Activated gamma-delta T cell treated with anti-CD3 and anti-CD28 coated beads, Interleukin-2, amount 50 U/mL, for 16 hours (primary cell): ENCODE measurements around the gene TSEN54.

Experiments
- DNase-seq: peaks from one replicate; pipeline ENCODE4 v3.0.0-alpha.2; 2020; ENCODE audit warnings: low read depth

TSEN54 gene

DNA sequence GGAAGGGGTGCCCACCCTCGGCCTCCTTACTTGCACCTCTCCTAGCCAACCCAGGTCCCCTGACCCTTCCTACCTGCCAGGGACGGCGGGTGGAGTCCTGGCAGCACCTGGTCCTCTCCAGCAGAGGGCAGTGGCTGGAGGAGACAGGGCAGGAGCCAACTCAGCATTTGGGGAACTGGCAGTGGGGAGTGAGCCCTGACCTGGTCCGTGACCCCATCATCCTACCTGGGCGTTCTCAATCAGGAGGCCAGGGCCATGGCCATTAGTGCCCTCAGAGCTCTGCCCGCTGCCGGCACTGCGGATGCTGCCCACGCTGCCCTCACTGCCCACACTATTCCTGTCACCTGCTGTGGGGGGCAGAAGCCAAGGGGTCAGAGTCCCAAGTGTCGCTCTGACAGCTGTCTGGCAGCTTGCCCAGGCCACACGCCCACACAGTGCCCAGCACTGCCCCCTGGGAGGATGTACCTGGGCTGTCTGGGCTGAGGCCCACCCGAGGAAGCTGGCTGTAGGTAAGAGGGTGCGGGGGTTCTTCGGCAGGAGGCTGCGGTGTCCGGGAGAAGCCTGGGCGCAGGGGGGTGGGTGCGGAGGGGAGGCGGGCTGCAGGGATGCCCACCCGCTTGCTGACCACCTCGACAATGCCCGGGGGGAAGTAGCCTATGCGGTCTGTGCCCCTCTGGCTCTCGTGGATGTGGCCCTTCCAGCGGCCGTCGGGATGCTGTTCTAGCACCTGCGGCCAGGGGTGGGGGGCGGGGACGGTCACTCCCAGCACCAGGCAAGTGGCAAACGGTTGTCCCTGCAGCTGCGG lies 11.8 kb upstream of the TSEN54 start:
- no peak for DNase-seq

DNA sequence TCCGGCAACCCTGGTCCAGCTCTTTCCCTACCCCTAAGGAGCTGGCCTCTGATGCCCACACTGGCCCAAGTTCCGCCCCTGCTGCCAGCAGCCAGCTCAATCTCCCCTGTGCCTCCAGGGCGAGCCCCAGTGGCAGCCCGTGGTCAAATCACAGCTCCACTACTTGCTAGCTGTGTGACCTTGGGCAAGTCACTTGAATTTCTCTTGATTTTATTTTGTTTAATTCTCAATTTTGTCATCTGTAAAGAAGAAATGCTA lies 11.2 kb upstream of the TSEN54 start:
- DNase-seq, result no peak

- DNase-seq, result no peak
Measured at GRCh38 chr17:75505640-75506039, 10.7 kb upstream of the TSEN54 start.

GRCh38 chr17:75506134-75506533 lies 10.2 kb upstream of the TSEN54 start:
- no peak for DNase-seq

- DNase-seq, result no peak
Measured at GRCh38 chr17:75506888-75507287, 9.4 kb upstream of the TSEN54 start.

DNA sequence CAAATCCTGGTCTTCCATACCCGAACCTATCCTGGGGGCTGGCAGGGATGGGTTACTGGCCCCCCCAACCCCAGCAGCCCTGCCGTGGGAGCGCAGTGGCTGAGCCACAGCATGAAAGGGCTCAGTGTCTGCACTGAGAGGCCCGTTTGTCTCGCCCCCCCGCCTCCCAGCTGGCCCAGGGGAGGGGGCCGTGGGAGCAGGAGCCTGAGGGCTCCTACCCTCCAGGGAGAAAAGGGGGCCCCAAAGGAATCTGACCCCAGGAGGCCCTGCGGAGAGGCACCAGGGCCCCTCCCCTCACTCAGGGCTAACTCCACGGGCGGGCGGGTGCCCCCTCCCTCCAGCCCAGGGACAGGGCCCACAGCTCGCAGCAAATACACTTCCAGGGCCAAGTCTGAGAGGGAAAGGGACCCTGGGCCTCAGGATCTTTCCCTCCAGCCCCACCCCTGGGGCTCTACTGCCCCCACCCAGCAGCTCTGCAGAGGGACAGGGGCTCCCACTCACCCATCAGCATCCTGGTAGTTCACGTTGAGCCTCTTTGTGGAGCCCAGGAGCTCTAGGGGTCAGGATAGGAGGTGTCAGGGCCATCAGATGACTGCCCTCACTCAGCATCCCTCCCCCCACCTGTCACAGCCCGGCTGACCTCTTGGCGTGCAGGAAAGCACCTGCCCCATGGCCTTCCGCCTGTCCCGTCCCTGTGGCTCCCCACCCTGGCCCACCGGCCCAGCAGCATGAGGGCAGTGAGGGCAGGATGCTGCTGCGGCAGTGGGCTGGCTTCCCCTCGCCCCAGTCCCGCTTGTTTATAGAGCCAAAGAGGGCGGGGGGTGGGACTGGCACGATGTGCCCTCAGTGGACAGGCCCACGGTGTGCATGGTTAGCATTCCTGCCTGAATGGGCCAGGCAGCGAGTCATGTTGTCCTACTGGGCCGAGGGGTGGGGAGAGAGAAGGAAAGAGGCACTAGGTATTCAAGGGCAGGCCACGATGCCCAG lies 8.3 kb upstream of the TSEN54 start:
- no peak for DNase-seq

DNA sequence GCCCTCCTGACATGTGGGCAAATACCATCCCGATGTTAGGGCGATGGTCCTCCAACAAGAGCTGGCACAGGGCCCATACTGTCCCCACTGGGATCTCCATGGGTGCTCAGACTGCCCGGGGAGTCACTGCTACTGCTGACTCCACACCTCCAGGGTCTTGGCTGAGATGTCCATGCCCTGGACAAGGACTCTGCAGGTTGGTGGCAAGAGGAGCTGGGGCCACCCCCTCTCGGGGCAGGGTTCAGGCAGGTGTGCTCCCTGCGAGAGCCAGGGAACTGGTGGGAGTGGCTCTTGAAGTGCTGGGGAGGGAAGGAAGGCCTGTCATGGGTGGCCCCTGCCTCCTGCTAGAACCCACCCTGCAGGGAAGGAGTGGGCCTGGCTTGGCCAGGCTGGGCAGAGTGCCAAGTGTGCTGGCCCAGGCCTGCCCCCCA lies 7.4 kb upstream of the TSEN54 start:
- DNase-seq, result no peak

DNA sequence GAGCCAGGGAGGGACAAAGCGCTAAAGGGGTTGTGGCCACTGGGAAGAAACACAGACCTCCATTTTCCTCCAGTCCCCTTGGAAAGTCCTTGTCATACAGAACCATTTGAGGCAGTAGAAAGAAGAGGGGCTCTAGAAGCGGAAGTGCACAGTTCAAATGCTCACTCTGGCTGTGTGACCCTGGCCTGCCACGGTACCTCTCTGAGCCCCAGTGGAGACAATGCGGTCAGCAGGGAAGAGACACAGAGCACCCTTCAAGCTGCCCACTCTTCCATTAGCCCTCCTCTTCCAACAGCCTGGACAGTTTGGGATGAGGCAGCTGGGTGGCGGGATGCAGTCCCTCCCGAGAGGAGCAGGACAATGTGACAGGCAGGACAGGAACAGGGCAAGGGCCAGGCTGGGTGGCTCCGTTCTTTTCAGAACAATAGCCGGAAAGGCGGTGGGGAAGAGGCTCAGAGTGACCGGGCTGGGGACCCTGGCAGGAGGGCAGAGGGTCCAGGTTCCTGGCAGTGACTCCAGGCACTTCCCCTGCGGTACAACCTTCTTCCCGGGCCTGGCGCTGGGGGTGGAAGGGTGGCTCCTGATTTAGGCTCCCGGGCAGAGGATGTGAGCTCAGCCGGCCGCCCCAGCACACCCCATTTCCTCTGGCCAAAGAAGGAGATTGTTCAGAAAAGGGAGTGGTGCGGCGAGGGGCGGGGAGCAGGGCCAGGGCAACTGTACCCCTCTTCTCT lies 6.6 kb upstream of the TSEN54 start:
- DNase-seq, result no peak

DNA sequence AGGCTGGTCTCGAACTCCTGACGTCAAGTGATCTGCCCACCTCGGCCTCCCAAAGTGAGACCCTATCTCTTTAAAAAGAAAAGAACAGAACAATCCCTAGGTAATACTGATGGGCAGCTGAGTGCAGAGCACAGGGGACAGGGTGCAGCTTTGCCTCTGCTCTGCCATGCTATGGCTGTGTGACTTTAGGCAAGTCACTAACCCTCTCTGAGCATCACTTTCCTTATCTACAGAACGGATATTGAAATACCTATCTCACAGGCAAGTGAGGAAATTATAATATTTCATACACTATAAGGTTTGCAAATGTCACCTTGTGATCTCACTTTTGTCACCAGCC lies 5.1 kb upstream of the TSEN54 start:
- no peak for DNase-seq

GRCh38 chr17:75511610-75512575 lies 4.4 kb upstream of the TSEN54 start:
- DNase-seq, result no peak

GRCh38 chr17:75512926-75513640 lies 3.2 kb upstream of the TSEN54 start:
- no peak for DNase-seq

GRCh38 chr17:75513641-75514000 lies 2.7 kb upstream of the TSEN54 start:
- no peak for DNase-seq

GRCh38 chr17:75514299-75514918 lies 1.9 kb upstream of the TSEN54 start:
- DNase-seq, result no peak

GRCh38 chr17:75514919-75515495 lies 1.3 kb upstream of the TSEN54 start:
- no peak for DNase-seq

DNA sequence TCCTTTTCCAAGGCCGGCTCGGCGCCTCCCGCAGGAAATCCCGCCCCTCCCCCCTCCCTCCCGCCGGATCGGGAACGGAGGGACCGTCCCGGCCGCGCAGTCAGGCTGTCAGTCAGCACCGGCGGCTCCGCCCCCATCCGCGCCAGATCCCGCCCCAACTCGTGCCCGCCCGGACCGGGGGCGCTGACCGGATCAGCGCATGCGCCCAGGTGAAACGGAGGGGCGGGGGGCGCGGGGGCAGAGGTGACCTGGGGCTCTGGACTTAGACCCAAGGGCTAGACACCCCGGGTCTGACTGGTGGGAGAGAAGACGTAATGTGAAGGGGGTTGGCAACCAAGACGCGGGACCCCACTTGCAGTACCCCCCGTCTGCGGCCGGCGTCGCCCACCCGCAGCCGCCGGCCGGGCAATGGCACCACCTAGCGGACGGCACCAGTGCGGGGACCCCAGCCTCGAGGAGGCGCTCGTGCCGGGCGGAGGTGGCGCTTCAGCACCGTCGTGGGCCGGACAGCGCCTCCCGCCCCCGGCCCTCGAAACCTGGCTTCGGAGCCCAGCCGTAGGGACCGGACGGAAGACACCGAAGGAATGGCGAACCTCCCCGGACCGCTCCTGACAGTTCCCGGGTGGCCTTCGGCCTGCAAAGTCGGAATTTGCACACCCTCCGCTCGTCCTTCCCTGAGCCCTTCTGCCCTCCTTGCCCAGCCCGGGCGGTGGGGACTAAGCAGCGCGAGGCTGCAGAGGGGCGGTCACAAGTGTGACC lies 653 bp upstream of the TSEN54 start, which contains the start of gene CASKIN2:
Gene CASKIN2, minus strand, starts transcription at position 42 of the 759 bp plus-strand sequence. CDS start 1,733 bp downstream, outside the sequence.
- peak; percentile 67 for DNase-seq

GRCh38 chr17:75516619-75517296 lies 430 bp downstream of the TSEN54 start:
- no peak for DNase-seq

DNA sequence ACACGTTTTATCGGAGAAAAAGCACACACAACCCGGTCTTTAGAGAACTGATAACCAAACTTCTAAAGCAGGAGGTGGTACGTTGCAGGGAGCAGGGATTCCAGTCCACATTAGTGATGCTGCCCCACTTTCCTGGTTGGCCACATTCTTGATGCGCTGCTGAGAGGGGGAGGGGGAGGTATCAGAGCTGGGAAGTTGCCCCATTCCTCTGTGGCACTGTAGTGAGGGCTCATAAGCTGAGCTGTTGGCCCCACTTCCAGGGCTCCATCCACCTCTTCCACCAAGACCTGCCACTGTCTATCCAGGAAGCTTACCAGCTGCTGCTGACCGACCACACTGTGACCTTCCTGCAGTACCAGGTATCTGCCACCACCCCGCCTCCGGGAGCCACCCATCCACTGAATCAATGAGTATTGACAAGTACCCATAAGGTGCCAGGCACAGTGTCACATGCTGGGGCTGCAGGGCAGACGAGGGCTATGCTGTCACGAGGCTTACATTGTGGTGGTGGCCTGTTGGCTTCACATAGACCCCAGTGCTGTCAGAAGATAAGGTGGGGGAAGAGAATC lies 1.1 kb downstream of the TSEN54 start:
- no peak for DNase-seq

- DNase-seq, result no peak
Measured at GRCh38 chr17:75518201-75518600, 1.9 kb downstream of the TSEN54 start.
